Breast epithelium (tissue), 4 donors: ENCODE data around the gene RAB35. TPM values are rescaled to one million over a fixed set of nuclear protein-coding genes. Genes with fewer than 3 reads are reported as not detected.

Experiments
- DNase-seq, 2 donors: peaks; one replicate each; pipeline ENCODE4 v3.0.0-alpha.2; 2019; ENCODE audit warnings: low spot score in 2 of 2
- H3K27ac ChIP-seq, 2 donors: fragments of 200-600 bp; sonication (generic) in 1 of 2; one replicate each; pipeline ENCODE4 v1.5.1; 2016 to 2019; ENCODE audit warnings: mild to moderate bottlenecking in 1 of 2
- H3K27me3 ChIP-seq, 2 donors: fragments of 200-600 bp; sonication (generic) in 1 of 2; one replicate each; pipeline versions ENCODE4 v1.5.1 to v1.6.0; 2017 to 2019; ENCODE audit warnings: control low read depth in 1 of 2, mild to moderate bottlenecking in 1 of 2
- H3K36me3 ChIP-seq: fragments of 200-600 bp; one replicate; pipeline ENCODE4 v1.5.1; 2019
- H3K4me1 ChIP-seq, 2 donors: fragments of 200-600 bp; sonication (generic); one replicate each; pipeline ENCODE4 v1.5.1; 2016 to 2019; ENCODE audit warnings: control low read depth in 1 of 2
- H3K4me3 ChIP-seq, 3 donors: fragments of 200-600 bp; sonication (generic); 1 replicate in 2 of 3; 2 replicates in 1 of 3; pipeline ENCODE4 v1.5.1; 2016 to 2019; ENCODE audit warnings: mild to moderate bottlenecking in 3 of 3, moderate library complexity in 2 of 3
- H3K9me3 ChIP-seq, 2 donors: fragments of 200-600 bp; sonication (generic) in 1 of 2; one replicate each; pipeline ENCODE4 v1.5.1; 2016 to 2019; ENCODE audit warnings: control low read depth in 1 of 2
- CTCF ChIP-seq, 3 donors: fragments of 450-650 bp; IDR thresholded peaks; one replicate each; pipeline ENCODE4 v1.5.1; 2016 to 2017; ENCODE audit warnings: antibody characterized with exemption in 3 of 3, mild to moderate bottlenecking in 3 of 3, moderate library complexity in 3 of 3
- POLR2A ChIP-seq: fragments of 450-650 bp; IDR thresholded peaks from one replicate; pipeline ENCODE4 v1.6.1; 2016; ENCODE audit warnings: antibody characterized with exemption, mild to moderate bottlenecking, moderate library complexity
- POLR2AphosphoS5 ChIP-seq, 3 donors: sonication (generic); formaldehyde crosslinking; IDR thresholded peaks; one replicate each; pipeline ENCODE4 v1.6.1; 2017; ENCODE audit warnings: antibody characterized with exemption in 3 of 3
- intact Hi-C: fragments of 100-400 bp; cut with DNase I; formaldehyde crosslinking; loops from one replicate; pipeline ENCODE4 v1.15.1; 2023; ENCODE audit warnings: low total_unique reads
- total RNA-seq, 3 donors: library from RNA; depleted of rRNA; stranded (reverse); fragments of >200 nt; gene quantifications; one replicate each; pipeline ENCODE4 v1.1.0, GENCODE V29; 2016

Gene RAB35
- total RNA-seq, 3 donors from 2014 or later = 23.3 to 26.8 (median 26.2) TPM

GRCh38 chr12:120060196-120060595 lies 56.4 kb downstream of the RAB35 start:
- Histone ChIP-seq H3K27ac (no peak overlapping the region), H3K4me1 (no peaks in the 10 kb centered on the region), H3K27me3 (no peaks in the 10 kb centered on the region), H3K4me3 (no peak overlapping the region), H3K36me3 (no peaks in the 10 kb centered on the region), H3K9me3 (no peaks in the 10 kb centered on the region)
- intact Hi-C loops = no loop called here
- TF ChIP-seq POLR2A (no peak), POLR2AphosphoS5 (IDR thresholded peaks at IDR 0.05) (no peak), CTCF (IDR thresholded peaks at IDR 0.05) (no peak)
- no peak for DNase-seq

GRCh38 chr12:120056739-120057138 lies 59.8 kb downstream of the RAB35 start:
- Histone ChIP-seq H3K9me3 (no peaks in the 10 kb centered on the region), H3K27ac (no peak overlapping the region), H3K36me3 (no peaks in the 10 kb centered on the region), H3K27me3 (no peaks in the 10 kb centered on the region), H3K4me1 (no peaks in the 10 kb centered on the region), H3K4me3 (no peak overlapping the region)
- DNase-seq = no peak
- intact Hi-C loops = no loop called here
- TF ChIP-seq POLR2A (no peak), CTCF (IDR thresholded peaks at IDR 0.05) (no peak), POLR2AphosphoS5 (IDR thresholded peaks at IDR 0.05) (no peak)

- TF ChIP-seq POLR2AphosphoS5 (IDR thresholded peaks at IDR 0.05) (no peak), POLR2A (no peak), CTCF (IDR thresholded peaks at IDR 0.05) (no peak)
- H3K4me3 ChIP-seq = no peak overlapping the region
- no peaks in the 10 kb centered on the region for H3K27me3 ChIP-seq
- intact Hi-C loops = no loop called here
- H3K4me1 ChIP-seq = no peaks in the 10 kb centered on the region
- no peak for DNase-seq
- H3K36me3 ChIP-seq = no peaks in the 10 kb centered on the region
- no peak overlapping the region for H3K27ac ChIP-seq
- H3K9me3 ChIP-seq = no peaks in the 10 kb centered on the region
Observed at GRCh38 chr12:120055231-120056000, 61.1 kb downstream of the RAB35 start.

- H3K27me3 ChIP-seq = no peaks in the 10 kb centered on the region
- H3K27ac ChIP-seq = no peak overlapping the region
- H3K9me3 ChIP-seq = no peaks in the 10 kb centered on the region
- TF ChIP-seq CTCF (IDR thresholded peaks at IDR 0.05) = no peak
- no peak for TF ChIP-seq POLR2AphosphoS5 (IDR thresholded peaks at IDR 0.05)
- TF ChIP-seq POLR2A = no peak
- intact Hi-C loops = no loop called here
- DNase-seq = no peak
- no peak overlapping the region for H3K4me3 ChIP-seq
- no peaks in the 10 kb centered on the region for H3K36me3 ChIP-seq
- H3K4me1 ChIP-seq = no peaks in the 10 kb centered on the region
Observed at GRCh38 chr12:120054293-120054692, 62.3 kb downstream of the RAB35 start.

GRCh38 chr12:120051535-120051934 lies 65.0 kb downstream of the RAB35 start:
- no peak for TF ChIP-seq CTCF (IDR thresholded peaks at IDR 0.05)
- TF ChIP-seq POLR2AphosphoS5 (IDR thresholded peaks at IDR 0.05) = no peak
- TF ChIP-seq POLR2A = no peak
- H3K4me3 ChIP-seq = no peak overlapping the region
- H3K4me1 ChIP-seq = no peaks in the 10 kb centered on the region
- no peak for DNase-seq
- H3K36me3 ChIP-seq = no peaks in the 10 kb centered on the region
- intact Hi-C loops = no loop called here
- no peak overlapping the region for H3K27ac ChIP-seq
- H3K27me3 ChIP-seq = no peaks in the 10 kb centered on the region
- H3K9me3 ChIP-seq = no peaks in the 10 kb centered on the region
